Activated naive CD8-positive, alpha-beta T cell treated with anti-CD3 and anti-CD28 coated beads for 36 hours (primary cell): ENCODE results near the gene CATSPERB. TPM values are rescaled to one million over a fixed set of nuclear protein-coding genes. Genes with fewer than 3 reads are reported as not detected.
"Not testable (repeated sequence)": the region's sequence is repeated elsewhere in the genome, so short reads cannot be mapped to it uniquely, and the experiment has no call there.

ENCODE experiments used
- DNase-seq: peaks from one replicate; pipeline ENCODE4 v3.0.0; 2021
- H3K27ac Mint-ChIP-seq: one replicate; pipeline ENCODE4 v1.8.0; 2022; ENCODE audit warnings: mild to moderate bottlenecking, moderate library complexity, mixed read lengths
- H3K27me3 Mint-ChIP-seq: one replicate; pipeline ENCODE4 v1.8.0; 2022; ENCODE audit warnings: mild to moderate bottlenecking, mixed read lengths
- H3K36me3 Mint-ChIP-seq: one replicate; pipeline ENCODE4 v1.8.0; 2021; ENCODE audit warnings: mild to moderate bottlenecking, mixed read lengths
- H3K4me1 Mint-ChIP-seq: one replicate; pipeline ENCODE4 v1.8.0; 2021; ENCODE audit warnings: mixed read lengths
- H3K4me3 Mint-ChIP-seq: one replicate; pipeline ENCODE4 v1.8.0; 2022; ENCODE audit warnings: mild to moderate bottlenecking, moderate library complexity, mixed read lengths
- H3K9me3 Mint-ChIP-seq: one replicate; pipeline ENCODE4 v1.8.0; 2022; ENCODE audit warnings: mixed read lengths
- total RNA-seq, 2 experiments: library from RNA; stranded (reverse); gene quantifications; one replicate each; pipeline ENCODE4 v1.2.3, GENCODE V29; 2021

Gene CATSPERB
- total RNA-seq, 2 experiments from 2014 or later: 0.18 to 0.27 TPM

DNA sequence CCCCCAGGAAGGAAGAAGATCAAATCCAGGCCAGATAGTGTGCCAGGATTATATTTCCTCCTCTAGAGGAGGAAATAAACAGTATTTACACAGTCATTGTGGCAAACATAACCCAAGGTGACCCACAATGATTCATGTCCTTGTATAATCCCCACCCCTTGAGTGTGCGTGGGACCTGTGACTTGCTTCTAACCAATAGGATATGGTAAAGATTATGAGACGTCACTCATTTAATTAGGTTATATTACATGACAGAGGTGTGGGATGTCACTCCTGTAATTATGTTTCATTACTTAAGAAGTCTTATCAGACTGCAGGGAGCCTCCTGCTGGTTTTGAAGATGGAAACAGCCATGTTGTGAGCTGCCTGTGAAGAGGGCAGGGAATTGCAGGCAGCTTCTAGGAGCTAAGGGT, 12.2 kb upstream of the CATSPERB start:
- no peaks in the 10 kb centered on the region for H3K27me3 Mint-ChIP-seq
- H3K4me3 Mint-ChIP-seq: no peak overlapping the region
- H3K36me3 Mint-ChIP-seq: peaks cover 2% of the 10 kb centered on the region
- no peaks in the 10 kb centered on the region for H3K4me1 Mint-ChIP-seq
- no peak for DNase-seq
- H3K9me3 Mint-ChIP-seq: no peaks in the 10 kb centered on the region
- H3K27ac Mint-ChIP-seq: no peak overlapping the region

DNA sequence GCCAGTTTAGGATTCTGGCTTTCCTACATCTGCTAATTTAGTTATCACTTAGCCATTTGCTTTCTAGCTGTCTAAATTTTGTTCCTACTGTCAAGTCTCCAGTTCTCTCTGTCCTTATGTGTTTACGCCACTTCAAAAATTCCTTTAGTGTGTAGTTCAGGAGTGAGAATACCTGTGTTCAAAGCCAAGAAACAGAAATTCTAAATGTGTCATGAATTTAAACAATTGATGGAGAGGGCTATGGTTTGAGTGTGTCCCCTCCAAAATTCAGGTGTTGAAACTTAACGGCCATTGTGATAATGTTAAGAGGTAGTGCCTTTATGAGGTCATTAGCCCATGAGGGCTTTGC, 11.4 kb upstream of the CATSPERB start:
- H3K36me3 Mint-ChIP-seq: peaks cover 2% of the 10 kb centered on the region
- DNase-seq: no peak
- no peaks in the 10 kb centered on the region for H3K9me3 Mint-ChIP-seq
- H3K27ac Mint-ChIP-seq: no peak overlapping the region
- no peaks in the 10 kb centered on the region for H3K4me1 Mint-ChIP-seq
- no peaks in the 10 kb centered on the region for H3K27me3 Mint-ChIP-seq
- H3K4me3 Mint-ChIP-seq: no peak overlapping the region

GRCh38 chr14:91742621-91743304, 10.9 kb upstream of the CATSPERB start:
- DNase-seq: no peak
- no peaks in the 10 kb centered on the region for H3K27me3 Mint-ChIP-seq
- H3K9me3 Mint-ChIP-seq: no peaks in the 10 kb centered on the region
- H3K27ac Mint-ChIP-seq: no peak overlapping the region
- H3K4me3 Mint-ChIP-seq: no peak overlapping the region
- peaks cover 2% of the 10 kb centered on the region for H3K36me3 Mint-ChIP-seq
- H3K4me1 Mint-ChIP-seq: no peaks in the 10 kb centered on the region

DNA sequence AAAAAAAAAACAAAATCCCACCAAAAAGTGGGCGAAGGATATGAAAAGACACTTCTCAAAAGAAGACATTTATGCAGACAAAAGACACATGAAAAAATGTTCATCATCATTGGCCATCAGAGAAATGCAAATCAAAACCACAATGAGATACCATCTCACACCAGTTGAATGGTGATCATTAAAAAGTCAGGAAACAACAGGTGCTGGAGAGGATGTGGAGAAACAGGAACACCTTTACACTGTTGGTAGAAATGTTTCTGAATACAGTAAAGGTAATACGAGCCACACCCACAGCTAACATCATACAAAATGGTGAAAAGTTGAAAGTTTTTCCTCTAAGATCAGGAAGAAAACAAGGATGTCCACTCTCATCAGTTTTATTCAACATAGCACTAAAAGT, 8.0 kb upstream of the CATSPERB start:
- not testable (repeated sequence) for H3K36me3 Mint-ChIP-seq, H3K4me3 Mint-ChIP-seq, DNase-seq, H3K27me3 Mint-ChIP-seq, H3K27ac Mint-ChIP-seq, H3K4me1 Mint-ChIP-seq, H3K9me3 Mint-ChIP-seq

- Mint-ChIP-seq H3K4me1 (peaks cover 4% of the 10 kb centered on the region), H3K9me3 (no peaks in the 10 kb centered on the region), H3K27ac (no peak overlapping the region), H3K36me3 (peaks cover 2% of the 10 kb centered on the region), H3K4me3 (no peak overlapping the region), H3K27me3 (peaks cover 3% of the 10 kb centered on the region)
- DNase-seq: no peak
These were observed 5.7 kb upstream of the CATSPERB start for GRCh38 chr14:91737619-91738018.

- H3K27me3 Mint-ChIP-seq: peaks cover 3% of the 10 kb centered on the region
- H3K36me3 Mint-ChIP-seq: peaks cover 2% of the 10 kb centered on the region
- no peaks in the 10 kb centered on the region for H3K9me3 Mint-ChIP-seq
- DNase-seq: no peak
- no peak overlapping the region for H3K27ac Mint-ChIP-seq
- peaks cover 14% of the 10 kb centered on the region for H3K4me1 Mint-ChIP-seq
- no peak overlapping the region for H3K4me3 Mint-ChIP-seq
These were observed 1.1 kb upstream of the CATSPERB start for GRCh38 chr14:91732859-91733477.

DNA sequence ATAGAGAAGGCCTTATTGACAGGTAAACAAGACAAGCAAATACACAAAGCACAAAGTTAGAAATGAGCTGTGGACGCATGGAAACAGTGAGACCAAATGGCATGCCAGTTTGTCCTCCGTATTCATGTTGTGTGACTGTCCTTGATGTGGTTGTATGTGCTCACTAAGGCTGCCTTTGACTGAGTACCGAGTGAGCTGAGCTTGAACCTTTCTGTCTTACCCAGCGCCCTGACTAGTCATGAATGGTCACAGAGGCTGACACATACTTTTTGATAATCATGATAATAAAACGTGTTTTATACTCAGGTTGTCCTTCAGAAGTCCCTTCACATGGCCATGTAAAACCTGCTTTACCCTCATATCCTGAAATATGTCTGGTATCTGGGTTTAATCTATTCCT, 553 bp upstream of the CATSPERB start:
- Mint-ChIP-seq H3K27ac (no peak overlapping the region), H3K27me3 (peaks cover 3% of the 10 kb centered on the region), H3K36me3 (peaks cover 4% of the 10 kb centered on the region), H3K9me3 (no peaks in the 10 kb centered on the region), H3K4me3 (no peak overlapping the region), H3K4me1 (peaks cover 14% of the 10 kb centered on the region)
- no peak for DNase-seq

- no peaks in the 10 kb centered on the region for H3K9me3 Mint-ChIP-seq
- DNase-seq: no peak
- H3K36me3 Mint-ChIP-seq: peaks cover 4% of the 10 kb centered on the region
- peaks cover 3% of the 10 kb centered on the region for H3K27me3 Mint-ChIP-seq
- H3K27ac Mint-ChIP-seq: no peak overlapping the region
- H3K4me3 Mint-ChIP-seq: no peak overlapping the region
- peaks cover 14% of the 10 kb centered on the region for H3K4me1 Mint-ChIP-seq
These were observed 868 bp downstream of the CATSPERB start for GRCh38 chr14:91731018-91731417.

- H3K27ac Mint-ChIP-seq: no peak overlapping the region
- H3K36me3 Mint-ChIP-seq: peaks cover 4% of the 10 kb centered on the region
- H3K27me3 Mint-ChIP-seq: no peaks in the 10 kb centered on the region
- H3K4me3 Mint-ChIP-seq: no peak overlapping the region
- H3K9me3 Mint-ChIP-seq: no peaks in the 10 kb centered on the region
- peaks cover 14% of the 10 kb centered on the region for H3K4me1 Mint-ChIP-seq
- DNase-seq: no peak
These were observed 2.1 kb downstream of the CATSPERB start for GRCh38 chr14:91729756-91730155.

- peak; percentile 14 for DNase-seq
- Mint-ChIP-seq H3K4me3 (no peak overlapping the region), H3K27me3 (no peaks in the 10 kb centered on the region), H3K9me3 (no peaks in the 10 kb centered on the region), H3K27ac (peak overlapping the region; percentile 49), H3K36me3 (peaks cover 4% of the 10 kb centered on the region), H3K4me1 (peaks cover 14% of the 10 kb centered on the region)
These were observed 3.2 kb downstream of the CATSPERB start for GRCh38 chr14:91728616-91729183.

GRCh38 chr14:91727121-91727520, 4.8 kb downstream of the CATSPERB start:
- H3K27ac Mint-ChIP-seq: no peak overlapping the region
- DNase-seq: no peak
- peaks cover 4% of the 10 kb centered on the region for H3K36me3 Mint-ChIP-seq
- H3K4me1 Mint-ChIP-seq: peaks cover 11% of the 10 kb centered on the region
- no peaks in the 10 kb centered on the region for H3K27me3 Mint-ChIP-seq
- H3K9me3 Mint-ChIP-seq: no peaks in the 10 kb centered on the region
- no peak overlapping the region for H3K4me3 Mint-ChIP-seq

DNA sequence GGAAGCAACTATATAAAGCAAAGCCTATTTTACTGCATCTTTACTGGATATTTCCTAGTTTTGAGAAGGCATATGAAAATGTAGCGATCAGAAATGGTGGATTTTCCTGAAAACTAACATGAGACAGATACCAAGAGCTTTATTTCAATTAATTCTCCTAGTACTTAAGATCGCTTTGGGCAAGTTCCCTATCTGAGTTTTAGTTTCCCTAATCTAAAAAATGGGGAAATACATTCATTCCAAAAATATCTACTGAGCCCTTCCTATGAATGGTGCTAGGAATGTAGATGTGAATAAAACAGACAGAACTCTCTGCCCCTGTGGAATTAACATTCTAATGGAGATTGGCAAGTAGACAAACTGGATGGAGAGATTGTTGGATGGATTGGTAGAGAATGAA, 8.4 kb downstream of the CATSPERB start:
- Mint-ChIP-seq H3K27ac (no peak overlapping the region), H3K36me3 (peaks cover 2% of the 10 kb centered on the region), H3K4me1 (peaks cover 11% of the 10 kb centered on the region), H3K4me3 (no peak overlapping the region), H3K9me3 (no peaks in the 10 kb centered on the region), H3K27me3 (no peaks in the 10 kb centered on the region)
- no peak for DNase-seq

DNA sequence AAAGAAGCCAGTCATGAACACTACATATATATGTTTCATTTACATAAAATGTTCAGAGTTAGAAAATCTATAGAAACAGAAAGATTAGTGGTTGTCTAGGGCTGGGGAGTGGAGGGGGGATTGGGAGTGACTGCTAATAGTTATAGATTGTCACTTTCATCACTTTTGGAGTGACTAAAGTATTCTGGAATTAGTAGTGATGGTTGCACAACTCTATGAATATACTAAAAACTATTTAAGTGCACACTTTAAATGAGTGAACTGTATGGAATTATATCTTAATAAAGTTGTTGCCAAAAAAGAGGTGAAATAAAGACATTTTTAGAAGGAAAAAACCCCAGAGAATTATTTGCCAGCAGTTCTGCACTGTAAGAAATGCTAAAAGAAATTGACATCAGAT, 9.5 kb downstream of the CATSPERB start:
- Mint-ChIP-seq H3K9me3 (no peaks in the 10 kb centered on the region), H3K36me3 (no peaks in the 10 kb centered on the region), H3K4me3 (no peak overlapping the region), H3K4me1 (peaks cover 8% of the 10 kb centered on the region), H3K27me3 (peaks cover 4% of the 10 kb centered on the region), H3K27ac (no peak overlapping the region)
- DNase-seq: no peak

DNA sequence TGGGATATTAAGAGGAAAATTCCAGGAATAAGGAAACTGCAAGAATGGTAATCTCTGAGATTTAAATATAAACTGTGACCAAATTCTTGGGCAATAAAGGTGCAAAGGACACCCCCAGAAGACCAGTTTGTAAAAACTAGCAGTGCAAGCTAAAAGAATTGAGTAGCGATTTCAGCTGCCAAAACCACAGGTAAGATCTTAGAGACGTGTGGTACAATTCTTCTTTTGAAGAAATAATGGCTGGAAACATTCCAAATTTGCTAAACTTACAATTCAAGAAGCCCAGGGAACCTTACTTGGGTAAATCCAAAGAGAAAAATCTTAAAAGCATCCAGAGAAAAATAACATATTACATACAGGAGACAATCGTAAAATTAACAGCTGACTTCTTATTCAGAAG, 12.0 kb downstream of the CATSPERB start:
- H3K9me3 Mint-ChIP-seq: no peaks in the 10 kb centered on the region
- H3K36me3 Mint-ChIP-seq: no peaks in the 10 kb centered on the region
- no peak overlapping the region for H3K4me3 Mint-ChIP-seq
- no peak overlapping the region for H3K27ac Mint-ChIP-seq
- no peak for DNase-seq
- peaks cover 4% of the 10 kb centered on the region for H3K27me3 Mint-ChIP-seq
- peaks cover 10% of the 10 kb centered on the region for H3K4me1 Mint-ChIP-seq

- Mint-ChIP-seq H3K36me3 (no peaks in the 10 kb centered on the region), H3K4me3 (no peak overlapping the region), H3K27me3 (peaks cover 4% of the 10 kb centered on the region), H3K27ac (no peak overlapping the region), H3K4me1 (peaks cover 12% of the 10 kb centered on the region), H3K9me3 (no peaks in the 10 kb centered on the region)
- DNase-seq: no peak
These were observed 14.9 kb downstream of the CATSPERB start for GRCh38 chr14:91716999-91717398.

DNA sequence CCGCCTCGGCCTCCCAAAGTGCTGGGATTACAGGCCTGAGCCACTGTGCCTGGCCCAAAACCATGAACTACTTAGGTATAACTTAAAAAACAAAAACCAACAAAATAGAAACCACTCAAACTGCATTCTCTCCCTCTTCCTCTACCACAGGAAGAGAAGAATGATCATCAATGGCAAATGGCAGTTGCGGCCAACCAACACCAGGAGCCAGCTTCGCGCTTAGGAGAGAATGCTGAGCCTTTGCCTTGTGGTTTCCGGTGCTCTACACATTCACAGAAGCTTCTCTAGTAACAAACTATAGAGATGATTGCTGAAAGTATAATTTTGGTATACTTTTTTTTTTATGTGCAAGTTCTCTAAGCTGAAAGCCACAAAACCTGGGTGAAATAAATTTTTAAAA, 17.1 kb downstream of the CATSPERB start:
- DNase-seq: peak; percentile 18
- Mint-ChIP-seq H3K27ac (peak overlapping the region; percentile 21), H3K4me3 (no peak overlapping the region), H3K27me3 (peaks cover 4% of the 10 kb centered on the region), H3K9me3 (no peaks in the 10 kb centered on the region), H3K36me3 (no peaks in the 10 kb centered on the region), H3K4me1 (peaks cover 10% of the 10 kb centered on the region)
